IPS DF 4.7 (cell line): ENCODE measurements around the gene SMIM29.

Experiments used
- DNase-seq: peaks from one replicate; pipeline ENCODE4 v3.0.0-alpha.2; 2013; ENCODE audit warnings: low spot score; ENCODE audit errors: extremely low read depth

The SMIM29 gene

DNA sequence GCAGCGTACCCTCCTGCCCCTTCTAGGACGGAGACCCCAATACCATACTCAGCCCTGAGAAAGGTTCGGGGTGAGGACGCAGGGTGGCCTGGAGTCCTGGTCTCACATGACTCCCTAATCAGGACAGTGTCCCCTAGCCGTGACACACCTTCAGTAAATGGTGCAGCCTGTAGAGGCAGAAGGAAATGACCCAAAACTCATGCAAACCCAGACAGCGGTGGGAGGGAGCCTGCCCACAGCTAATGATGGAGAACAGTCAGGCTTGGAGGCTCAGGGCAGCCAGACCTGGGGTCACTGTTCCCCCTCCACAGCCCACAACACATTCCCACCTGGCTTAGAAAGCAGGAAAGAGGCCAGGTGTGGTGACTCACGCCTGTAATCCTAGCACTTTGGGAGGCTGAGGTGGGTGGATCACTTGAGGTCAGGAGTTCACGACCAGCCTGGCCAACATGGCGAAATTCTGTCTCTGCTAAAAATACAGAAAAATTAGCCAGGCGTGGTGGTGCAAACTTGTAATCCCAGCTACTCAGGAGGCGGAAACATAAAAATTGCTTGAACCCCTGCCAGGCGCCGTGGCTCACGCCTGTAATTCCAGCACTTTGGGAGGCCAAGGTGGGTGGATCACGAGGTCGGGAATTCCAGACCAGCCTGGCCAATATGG is 20.9 kb downstream of the SMIM29 start:
- DNase-seq: no peak

DNA sequence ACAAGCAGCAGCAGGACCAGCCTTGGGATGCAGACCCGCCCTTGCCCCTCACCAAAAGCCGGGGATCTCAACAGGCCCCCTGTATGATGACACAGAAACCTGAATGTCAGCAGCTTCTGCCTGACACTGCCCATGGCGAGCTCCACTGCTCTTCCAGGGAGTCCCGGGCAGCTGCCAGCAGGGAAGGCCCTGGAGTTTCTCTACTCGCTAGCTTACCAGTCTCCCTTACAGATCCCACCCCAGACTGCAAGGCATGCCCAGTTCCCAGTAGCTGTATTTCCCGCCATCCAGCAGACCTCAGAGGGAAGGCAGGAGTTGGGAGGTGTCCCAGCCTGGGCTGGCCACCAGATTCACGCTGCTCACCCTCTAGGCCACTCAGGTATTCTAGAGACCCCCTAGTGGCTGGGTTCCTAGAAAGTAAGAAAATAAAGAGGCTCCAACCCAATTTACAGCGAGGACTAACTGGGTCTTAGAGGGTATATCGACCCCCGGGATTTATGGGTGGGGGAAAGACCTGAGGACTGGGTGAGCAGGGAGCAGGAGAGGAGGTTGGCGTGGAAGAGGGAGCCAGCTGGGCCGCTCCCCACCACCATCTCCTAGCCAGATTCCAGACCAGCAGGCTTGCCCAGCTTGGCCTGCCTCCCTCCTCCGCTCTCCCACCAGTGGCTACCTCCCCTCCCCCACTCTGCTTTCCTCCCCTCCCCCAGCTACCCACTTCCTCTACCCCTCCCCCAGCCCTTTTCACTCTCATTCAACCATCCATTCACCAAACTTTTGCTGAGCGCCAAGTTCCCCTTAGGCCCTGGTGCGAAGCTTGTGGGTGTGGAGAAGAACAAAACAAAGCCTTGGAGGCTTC is 21.8 kb downstream of the SMIM29 start:
- no peak for DNase-seq

DNA sequence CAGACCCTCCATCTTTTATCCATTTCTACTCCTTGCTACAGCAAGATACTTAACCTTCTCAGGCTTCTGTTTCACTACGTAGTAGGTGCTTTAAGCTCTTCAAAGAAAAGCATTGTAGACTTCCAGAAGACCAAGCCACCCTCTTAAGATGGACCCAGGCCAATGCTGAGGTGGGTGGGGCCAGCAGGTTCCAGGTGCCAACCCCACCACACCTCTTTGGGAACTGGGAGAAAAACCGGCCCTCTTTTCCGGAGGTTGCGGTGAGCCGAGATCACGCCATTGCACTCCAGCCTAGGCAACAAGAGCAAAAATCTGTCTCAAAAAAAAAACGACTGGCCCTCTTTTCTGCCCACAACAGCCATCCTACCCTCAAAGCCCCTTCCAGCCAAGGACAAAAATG is 22.7 kb downstream of the SMIM29 start:
- DNase-seq: no peak

DNA sequence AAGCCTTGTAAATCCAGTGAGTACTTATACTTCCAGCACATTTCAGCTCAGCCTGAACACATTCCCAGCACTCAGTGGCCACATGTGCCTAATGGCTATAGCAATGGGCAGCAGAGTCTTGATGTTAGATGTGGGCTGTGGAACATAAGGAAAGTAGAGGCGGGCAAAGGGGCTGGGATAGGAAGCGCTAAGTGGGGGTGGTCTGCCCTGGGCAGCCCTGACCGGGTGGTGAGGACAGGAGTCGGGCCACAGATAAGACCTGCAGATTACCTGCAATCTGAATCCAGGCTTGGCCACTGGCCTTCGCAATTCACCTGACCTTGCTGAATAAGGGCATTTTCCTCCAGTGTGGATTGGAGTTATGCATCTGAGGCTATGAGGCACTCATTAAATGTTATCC is 23.3 kb downstream of the SMIM29 start:
- DNase-seq: no peak

DNA sequence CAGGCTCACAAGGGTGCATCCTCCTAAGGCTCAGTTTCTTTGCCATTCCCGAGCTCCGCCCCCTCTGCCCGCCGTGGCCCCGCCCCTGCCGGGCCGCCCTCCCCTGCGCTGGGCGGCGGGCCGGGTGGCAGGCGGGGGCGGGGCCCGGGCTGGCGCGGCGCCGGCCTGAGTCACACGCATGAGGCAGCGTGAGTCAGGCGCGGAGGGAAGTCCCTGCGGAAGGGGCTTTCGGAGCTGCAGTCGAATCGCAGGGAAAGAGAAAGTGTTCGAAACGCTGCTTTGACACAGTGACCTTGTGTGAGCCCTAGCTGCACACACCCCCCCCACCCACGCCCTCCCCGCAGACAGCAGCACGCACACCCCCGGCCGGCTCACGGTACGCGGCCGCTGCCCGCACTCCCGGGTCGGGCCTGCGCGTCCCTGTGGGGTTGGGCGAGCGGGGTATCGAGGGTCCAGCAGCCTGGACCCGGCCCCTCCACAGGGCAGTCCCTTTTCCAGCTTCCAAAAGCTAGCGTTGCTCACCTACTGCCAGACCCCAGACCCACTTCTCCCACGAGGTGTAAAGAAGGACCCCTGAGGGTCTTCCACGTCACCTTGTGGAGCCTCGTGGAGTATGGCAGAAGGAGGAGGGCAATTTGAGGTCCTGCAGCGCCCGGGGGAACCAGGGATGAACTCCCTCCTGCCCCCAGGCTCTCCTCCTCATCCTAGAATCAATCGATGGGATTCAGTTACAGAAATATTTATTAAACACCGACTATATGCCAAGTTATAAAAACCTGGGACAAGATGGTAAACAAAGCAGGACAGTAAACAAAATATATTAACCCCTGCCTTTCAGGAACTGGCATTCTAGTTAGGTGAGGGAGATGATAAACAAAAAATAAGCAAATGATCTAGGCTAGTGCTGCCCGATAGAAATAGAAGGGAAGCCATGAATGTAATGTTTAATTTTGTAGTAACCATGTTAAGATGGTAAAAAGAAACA is 24.6 kb downstream of the SMIM29 start:
- DNase-seq: no peak

DNA sequence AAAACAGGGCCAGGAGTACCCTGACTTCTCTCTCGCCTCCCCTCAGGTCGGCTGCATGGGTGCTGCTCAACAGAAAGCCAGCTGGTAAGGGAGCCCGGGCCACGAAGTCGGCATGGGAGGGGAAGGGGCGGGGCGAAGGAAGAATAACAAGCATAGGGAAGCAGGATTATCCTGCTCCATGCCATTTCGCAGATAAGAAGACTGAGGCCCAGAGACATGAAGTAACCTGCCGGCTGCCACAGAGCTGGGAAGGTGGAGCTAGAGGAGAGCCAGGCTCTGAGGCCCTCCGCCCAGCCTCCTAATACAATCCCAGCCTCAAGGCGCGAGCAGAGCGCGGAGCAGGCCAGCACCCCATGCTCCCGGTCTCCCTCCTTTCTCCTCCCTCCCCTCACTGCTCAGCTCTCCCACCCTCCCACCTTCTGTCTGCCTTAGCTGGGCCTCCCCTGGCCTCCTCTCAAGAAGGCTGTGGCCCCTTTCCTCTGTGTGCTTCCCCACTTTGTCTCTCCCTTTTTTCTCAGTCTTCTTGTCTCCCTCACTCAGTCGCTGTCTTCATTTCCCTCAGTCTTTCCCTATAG is 25.3 kb downstream of the SMIM29 start:
- no peak for DNase-seq

DNA sequence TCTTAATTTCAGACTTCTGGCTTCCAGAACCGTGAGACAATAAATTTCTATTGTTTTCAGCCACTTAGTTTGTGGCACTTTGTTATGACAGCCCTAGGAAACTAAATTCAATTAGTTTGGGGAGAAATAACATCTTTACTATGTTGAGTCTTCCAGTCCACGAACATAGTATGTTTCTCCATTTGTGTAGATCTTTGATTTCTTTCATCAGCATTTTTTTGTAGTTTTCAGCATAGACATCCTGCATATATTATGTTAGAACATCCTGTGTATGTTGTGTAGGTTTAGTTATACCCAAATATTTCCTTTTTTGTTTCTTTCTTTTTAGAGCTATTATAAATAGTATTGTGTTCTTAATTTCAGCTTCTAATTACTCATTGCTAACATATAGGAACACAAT is 30.1 kb downstream of the SMIM29 start:
- no peak for DNase-seq

DNA sequence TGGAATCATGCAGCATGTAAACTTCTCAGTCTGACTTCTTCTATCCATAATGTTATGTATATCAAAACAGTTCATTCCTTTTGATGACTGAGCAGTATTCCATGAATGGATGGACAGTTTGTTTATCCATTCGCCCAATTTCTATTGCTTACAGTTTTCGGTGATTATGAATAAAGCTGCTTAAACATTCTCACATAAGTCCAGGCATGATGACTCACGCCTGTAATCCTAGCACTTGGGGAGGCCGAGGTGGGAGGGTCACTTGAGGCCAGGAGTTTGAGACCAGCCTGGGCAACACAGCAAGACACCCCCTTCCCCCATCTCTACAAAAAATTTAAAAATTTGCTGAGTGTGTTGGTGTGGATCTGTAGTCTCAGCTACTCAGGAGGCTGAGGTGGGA is 35.0 kb downstream of the SMIM29 start:
- no peak for DNase-seq

DNA sequence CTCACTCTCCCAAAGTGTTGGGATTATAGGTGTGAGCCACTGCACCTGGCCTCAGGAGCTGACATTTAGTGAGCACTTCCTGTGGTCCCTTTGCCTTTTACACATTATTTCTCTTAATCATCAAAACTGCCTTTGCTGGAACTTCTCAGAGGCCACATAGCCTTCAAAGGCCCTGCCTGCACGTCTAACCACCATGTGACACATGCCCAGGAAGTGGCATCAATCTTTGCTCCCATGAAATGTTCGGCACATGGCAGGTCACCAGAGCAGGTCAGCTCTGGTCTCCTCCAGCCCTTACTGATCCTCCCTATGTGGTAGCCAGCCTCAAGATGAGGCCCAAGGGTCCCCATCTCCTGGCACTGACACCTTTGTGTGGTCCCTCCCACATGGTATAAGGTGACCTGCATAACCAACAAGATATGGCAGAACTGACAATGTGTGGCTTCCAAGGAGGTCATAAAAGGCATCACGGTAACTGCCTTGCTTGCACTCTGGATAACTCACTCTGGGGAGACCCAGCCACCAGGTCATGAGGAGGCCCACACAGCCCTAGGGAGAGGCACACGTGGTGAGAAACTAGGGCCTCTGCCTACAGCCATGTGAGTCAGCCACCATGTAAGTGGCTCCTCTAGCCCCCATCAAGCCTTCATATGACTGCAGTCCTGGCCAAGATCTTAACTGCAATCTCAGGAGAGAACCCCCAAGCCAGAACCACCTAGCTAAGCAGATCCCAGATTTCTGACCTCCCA is 40.9 kb downstream of the SMIM29 start:
- DNase-seq: no peak

DNA sequence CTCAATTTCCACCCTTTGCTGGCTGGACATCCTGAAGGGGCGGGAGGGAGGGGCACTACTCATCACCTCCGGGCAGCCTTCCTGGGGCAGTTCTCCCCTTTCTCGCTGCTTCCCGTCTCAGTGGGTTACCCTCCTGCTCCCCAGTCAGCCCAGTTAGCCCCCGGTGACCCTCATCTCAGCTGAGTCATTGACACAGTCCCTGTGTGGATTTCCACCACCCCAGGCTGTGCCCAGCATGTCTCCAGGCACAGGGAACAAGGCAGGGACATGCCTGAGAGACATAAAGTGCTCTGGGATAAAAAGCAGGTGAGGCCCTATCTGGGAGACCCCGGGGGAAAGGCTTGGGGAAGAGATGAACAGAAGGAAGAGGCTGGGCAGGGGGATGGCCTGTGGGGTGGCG is 42.1 kb downstream of the SMIM29 start:
- DNase-seq: no peak

DNA sequence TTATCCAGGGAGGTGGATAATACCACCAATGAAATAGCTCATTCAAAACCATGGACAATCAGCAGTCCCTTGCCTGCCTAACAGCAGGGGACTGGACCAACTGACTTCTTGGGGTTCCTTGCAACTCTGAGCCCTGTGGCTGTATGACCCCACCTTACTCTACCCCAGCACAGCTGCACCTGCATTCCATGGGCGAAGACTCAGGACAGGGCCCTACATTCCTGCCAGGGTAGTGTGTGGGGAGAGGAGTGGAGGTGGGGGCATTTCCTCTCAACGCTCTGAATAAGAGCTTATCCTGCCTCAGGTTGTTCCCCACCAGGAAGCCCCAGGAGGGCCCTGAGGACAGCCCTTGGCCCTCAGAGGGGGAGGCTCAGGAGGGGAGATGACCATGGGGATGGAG is 42.9 kb downstream of the SMIM29 start:
- DNase-seq: no peak

DNA sequence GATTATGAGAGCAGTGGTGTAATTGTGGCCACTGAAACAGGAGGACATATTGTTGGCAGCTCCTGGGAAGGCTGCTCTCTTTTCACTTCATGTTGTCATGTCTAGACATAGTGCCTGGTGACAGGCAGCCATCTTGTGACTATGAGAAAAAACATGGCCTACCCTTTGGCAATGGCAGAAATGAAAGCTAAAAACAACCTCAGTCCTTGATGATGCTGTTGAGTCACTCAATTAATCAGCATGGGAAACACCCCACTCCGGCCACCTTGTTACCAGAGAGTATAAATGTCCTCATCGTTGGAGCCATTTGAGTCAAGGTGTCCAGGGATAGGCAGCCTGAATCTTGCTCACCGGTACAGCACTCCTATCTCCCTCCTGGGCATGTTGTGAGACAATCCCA is 43.3 kb downstream of the SMIM29 start:
- no peak for DNase-seq

DNA sequence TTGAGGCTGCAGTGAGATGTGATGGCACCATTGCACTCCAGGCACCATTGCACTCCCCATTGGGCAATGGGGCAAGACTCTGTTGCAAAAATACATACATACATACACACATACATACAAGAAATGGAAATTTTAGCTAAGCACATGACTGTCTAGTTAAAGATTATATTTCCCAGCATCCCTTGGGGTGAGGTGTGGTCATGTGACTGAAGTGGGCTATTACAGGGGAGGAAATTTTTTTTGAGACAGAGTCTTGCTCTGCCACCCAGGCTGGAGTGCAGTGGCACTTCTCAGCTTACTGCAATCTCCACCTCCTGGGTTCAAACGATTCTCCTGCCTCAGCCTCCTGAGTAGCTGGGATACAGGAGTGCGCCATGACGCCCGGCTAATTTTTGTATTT is 44.1 kb downstream of the SMIM29 start:
- no peak for DNase-seq

DNA sequence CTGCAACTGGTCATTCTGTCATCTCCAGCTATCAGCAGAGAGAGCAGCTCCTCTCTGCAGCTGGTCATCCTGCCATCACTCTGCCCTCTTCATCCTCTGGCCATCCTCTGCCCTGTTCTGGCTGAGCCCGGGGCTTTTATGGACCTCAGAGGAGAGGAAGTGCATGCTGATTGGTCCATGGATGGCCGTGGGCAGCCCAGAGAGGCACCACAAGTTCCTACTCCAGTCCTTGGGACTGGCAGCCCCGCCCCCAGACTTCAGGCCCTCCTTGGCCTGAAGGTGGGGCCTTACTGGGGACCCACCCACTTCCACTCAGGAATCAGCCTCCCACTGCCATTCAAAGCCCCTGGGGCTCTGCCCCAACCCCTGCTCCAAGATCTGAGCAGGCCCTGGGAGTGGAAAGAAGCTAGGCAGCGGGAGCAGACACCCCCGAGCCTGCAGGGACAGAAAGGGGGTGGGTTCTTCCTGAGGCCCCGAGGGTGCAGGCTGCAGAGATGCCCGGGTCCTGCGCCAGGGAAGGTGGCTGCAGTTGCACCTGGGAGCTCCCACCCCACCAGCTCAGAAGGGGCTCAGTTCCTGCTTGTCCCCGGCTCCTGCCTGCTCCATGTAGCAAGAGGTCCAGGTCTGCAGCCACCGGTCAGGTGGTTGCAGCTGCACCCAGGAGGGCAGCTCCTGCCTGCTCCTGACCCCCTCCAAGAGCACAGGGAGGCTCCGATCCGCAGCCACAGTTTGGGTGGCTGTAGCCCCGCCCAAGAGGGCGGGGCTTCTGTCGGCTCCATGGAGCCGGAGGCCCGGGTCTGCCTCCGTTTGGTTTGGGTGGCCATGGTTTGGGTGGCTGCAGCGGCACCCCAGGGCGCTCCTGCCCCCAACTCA is 46.2 kb downstream of the SMIM29 start:
- no peak for DNase-seq

DNA sequence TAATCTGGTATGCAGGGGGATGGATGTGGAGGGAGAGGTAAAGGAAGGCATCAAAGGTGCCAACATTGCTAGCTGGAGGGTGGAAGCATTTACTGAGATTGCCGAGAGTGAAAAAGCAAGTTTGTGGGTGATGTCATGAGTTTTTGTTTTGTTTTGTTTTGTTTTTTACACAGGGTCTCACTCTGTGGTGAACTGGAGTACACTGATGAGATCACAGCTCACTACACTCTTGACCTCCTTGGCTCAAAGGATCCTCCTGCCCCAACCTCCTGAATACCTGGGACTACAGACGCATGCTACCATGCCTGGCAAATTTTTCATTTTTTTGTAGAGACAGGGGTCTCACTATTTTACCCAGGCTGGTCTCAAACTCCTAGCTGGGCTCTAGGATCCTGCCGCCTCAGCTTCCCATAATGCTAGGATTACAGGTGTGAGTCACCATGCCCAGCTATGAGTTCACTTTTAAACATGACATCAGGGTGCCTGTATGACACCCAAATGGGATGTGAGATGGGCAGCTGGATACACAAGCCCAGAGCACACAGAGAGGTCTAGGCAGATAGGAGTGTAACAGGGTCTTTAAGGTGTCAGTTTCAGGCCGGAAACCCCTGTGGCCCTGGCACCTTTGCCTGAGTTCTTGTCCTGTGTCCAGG is 47.2 kb downstream of the SMIM29 start:
- DNase-seq: no peak

DNA sequence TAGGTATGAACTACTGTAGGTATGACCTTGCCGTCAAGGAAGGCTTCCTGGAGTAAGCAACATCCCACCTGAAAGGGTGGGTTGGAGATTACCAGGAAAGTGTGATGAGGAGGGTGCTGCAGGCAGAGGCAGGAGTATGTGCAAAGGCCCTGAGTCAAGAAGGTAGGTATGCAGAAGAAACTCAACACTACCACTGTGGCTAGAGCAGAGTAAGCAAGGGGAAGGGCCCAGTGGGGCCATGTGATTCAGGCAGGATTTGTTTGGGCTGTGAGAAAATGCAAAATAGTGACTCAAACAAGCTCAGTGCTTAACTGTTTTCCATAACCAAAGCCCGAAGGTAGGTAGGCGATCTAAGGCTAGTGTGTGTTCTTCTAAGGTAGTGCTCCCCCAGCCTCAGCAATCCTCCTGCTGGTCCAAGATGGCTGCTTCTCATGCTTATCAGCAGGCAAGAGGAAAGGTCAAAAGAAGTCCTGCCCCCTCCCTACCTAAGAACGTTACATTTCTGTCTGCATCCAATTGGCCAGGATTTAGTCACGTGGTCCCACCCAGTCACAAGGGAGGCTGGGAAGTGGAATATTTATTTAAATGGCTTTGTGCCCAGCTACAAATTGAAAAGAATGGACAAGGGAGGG is 48.4 kb downstream of the SMIM29 start:
- no peak for DNase-seq

DNA sequence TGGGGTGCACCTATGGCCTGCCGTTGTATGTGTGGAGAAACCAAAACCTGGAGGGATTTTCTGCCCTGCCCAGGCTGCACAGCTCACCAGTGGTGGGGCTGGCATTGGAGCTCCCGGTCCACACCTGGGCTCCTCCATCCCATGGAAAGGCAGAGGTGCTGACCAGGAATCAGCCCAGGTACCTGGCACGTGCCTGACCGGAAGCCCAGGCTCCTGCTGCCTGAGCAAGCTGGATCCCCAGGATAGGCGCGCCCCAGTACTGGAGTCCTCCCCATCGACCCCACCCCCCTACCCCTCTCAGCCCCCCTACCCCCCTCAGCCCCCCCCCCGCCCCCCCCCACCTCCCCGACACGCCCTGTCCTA is 52.0 kb downstream of the SMIM29 start:
- no peak for DNase-seq
